Stimulated activated CD8-positive, alpha-beta memory T cell treated with anti-CD3 and anti-CD28 coated beads, Interleukin-15, amount 100 ng/mL, for 24 hours (primary cell): ENCODE results near the gene ENHO.
A peak's percentile ranks its signal among the peaks of the same experiment; 100 is the strongest.
"Not testable (repeated sequence)": the region's sequence is repeated elsewhere in the genome, so short reads cannot be mapped to it uniquely, and the experiment has no call there.

Experiments
- DNase-seq: peaks from one replicate; pipeline ENCODE4 v3.0.0-alpha.2; 2020; ENCODE audit warnings: low read depth

ENHO gene

DNA sequence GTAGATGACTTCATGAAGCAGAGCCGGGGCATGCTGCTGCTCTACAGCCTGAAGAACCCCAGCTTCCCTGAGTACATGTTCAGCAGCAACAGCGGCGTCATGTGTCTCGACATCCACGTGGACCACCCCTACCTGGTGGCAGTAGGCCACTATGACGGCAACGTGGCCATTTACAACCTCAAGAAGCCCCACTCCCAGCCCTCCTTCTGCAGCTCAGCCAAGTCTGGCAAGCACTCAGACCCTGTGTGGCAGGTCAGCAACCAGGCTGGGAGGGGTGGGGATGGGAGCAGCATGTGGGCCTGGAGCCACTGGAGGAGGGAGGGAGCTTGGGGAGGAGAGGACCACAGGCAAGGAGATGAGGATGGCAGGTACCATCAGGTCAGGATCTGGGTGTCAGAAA is 16.2 kb downstream of the ENHO start:
- no peak for DNase-seq

DNA sequence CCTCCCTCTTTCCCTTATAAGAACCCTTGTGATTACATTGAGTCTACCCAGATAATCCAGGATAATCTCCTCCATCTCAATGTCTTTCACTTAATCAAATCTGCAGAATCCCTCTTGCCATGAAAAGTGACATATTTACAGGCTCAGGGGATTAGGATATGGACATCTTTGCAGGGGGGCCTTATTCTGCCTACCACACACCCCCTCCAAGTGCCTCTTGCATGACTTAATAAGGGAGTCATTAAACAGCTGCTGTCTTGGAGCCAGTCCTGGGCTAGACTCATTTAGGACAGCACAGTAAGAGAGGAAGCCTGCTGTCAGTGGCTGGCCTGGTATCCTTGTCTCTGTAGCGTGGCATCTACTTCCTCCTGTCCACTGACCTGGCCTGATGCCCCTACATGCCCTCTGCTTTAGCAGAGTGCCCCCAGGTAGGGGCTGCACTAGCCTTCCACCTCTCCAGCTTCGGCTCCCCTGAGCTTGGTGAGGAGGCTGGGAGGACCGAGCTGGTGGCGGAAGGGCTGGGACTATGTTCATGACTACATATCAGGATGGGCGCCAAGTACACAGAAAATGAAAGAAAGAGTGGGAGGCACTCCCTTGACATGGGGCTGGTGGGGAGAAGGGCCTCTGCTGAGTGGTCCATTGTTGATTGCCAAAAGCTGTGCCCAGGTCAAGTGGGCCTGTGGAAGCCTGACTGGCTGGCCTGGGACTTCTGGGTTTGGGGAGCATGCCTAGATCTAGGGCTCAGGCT is 17.2 kb downstream of the ENHO start:
- no peak for DNase-seq

DNA sequence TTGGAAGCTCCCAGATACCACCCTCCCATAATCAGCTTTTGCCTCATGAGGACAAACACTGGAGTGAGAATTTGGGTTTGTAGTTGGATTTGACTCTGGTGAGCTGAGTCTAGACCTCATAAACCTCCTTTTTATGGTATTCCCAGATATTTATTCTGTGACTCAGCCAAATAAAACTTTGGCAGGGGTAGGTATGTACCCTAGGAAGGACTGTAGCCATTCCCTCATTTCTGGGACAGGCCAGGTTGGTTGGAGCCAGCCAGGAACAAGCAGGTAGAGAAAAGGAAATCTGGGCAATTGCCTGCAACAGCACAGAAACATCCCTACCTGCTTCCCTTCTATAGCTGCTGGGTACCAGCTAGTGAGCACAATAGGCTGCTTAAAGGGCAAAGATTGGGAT is 19.4 kb downstream of the ENHO start:
- DNase-seq: no peak

DNA sequence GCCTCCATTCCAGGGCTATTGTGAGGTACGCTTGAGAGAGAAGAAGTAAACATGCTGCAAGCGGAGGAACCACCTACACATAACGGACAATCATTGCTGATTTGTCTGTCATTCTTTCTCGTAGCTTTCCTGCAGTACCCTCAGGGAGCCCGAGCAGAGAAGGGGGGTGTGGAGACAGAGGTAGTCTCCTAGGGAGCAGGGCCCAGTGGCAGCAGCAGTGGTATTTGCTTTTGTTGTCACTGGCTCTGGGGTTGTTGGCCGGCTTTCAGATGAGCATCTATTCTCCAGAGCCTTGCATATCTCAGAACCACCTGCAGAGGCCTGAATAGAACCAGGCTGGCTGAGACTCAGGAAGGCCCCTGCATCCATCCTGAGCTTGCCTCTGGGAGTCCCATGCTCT is 19.9 kb downstream of the ENHO start:
- no peak for DNase-seq

DNA sequence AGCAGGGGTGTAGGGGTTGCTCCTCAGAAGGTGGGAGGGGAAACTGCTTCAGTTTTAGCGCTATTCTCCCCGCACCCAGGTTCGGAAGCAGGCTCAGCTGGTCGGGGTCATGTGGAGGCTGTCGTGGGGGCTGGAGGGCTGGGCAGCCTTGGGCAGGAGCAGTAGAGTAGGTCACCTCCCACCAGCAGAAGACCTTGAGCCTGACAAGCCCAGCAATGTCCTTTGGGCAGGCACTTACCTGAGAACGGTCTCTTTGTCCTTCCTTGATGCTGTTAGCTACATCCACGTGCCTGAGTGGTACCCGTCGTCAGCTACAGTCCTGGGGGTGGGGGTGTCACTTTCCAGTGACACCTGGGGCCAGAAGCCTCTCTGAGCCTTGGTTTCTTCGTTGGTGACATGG is 20.3 kb downstream of the ENHO start:
- no peak for DNase-seq

DNA sequence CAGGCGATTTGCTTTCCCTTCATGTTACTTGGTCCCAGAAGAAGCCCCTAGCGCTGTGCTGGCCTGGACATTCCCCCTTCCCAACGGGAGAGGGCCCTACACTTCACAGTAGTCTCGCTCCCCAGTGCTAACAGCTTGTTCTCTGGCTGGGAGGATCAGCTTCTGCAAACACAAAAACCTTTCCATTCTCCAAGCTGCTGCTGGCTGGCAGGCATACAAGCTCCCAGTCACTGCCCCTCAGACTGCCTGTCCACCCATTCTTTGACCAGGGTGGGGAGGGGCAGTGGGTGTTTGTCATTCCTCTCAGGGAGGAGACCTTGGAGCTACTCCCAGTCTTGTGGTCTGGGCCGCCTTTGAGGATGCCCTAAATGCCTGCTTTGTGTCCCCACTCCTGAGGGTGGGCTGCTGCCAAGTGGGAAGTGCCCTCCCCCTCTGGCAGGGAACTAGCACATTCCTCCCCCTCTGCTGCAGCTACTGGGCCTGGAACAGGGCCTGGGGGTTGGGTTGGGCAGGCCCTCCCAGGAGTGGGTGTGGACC is 20.8 kb downstream of the ENHO start:
- no peak for DNase-seq

DNA sequence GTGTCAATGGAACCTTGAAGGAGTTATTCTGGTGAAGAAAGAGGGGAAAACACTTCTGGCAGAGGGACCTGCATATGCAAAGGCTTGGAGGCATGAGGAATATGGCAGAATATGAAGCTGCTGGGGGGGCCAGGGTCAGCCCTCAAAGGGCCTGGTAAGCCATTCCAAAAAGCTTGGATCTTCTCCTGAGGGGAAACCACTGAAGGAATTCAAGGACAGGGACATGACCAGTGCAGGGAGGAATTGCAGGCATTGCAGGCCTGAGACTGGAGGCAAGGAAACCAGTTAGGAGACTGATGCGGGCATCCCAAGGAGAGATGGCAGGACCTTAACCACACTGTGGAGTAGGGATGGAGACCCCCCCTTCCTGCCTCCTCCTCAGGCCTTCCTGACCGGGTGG is 21.4 kb downstream of the ENHO start:
- DNase-seq: no peak

DNA sequence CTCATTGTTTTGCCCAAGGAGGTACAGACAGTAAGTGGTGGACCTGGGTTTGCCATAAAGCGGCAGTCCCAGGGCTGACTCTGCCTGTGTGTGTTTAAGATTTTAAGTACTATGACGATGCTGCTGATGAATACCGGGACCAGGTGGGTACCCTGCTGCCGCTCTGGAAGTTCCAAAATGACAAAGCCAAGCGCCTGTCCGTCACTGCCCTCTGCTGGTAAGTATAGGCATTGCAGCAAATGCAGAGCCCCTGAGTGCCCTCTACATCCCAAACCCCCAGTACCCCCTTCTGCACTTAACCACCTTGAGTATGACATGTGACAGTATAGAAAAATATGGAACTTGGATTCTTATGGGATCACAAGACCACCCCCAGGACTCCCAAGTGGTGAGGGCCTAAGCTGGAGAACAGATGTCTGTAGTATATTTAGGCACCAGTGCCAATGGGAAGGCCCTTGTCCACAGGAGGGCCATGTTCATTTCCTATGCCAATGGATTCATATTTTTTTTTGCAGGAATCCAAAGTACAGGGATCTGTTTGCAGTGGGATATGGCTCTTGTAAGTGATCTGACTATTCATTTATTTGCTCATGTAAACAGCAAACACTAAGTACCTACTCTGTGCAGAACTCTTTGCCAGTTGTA is 22.0 kb downstream of the ENHO start:
- peak; percentile 50 for DNase-seq

DNA sequence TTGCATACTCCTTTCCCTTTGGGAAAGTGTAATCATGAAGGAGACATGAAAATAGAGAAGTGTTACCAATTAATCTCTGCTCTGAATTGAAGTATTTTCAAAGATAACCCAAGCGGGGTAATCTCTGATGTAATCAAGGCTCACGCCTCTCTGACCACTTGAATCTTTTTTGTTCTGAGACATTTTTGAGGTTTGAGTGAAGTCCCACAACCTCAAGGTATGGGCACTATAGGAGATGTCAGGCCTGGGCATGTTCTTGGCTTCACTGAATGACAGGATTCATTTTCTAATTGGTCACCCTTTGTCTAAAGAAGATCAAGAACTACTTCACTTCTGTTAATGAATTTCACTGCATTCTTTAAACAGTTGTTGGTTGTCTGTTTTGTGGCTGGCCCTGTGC is 23.7 kb downstream of the ENHO start:
- DNase-seq: no peak

DNA sequence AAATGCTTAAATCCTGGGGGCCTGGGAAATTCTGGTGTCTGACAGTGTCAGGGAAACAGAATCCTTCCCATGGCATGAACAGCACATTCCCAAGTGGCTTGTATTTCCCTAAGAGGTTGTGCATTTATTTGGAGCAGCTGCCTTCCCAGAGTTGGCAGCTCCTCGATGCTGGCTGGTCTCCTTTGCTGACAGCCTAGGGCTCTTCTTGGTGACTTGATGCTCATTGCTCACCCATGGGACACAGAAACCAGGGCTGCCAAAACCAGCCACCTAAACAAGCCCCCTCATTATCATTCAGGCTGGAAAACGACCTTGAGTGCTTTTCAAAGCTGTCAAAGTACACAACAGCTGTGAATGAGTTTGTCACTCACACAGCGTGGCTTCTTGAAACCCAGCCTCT is 24.2 kb downstream of the ENHO start:
- no peak for DNase-seq

DNA sequence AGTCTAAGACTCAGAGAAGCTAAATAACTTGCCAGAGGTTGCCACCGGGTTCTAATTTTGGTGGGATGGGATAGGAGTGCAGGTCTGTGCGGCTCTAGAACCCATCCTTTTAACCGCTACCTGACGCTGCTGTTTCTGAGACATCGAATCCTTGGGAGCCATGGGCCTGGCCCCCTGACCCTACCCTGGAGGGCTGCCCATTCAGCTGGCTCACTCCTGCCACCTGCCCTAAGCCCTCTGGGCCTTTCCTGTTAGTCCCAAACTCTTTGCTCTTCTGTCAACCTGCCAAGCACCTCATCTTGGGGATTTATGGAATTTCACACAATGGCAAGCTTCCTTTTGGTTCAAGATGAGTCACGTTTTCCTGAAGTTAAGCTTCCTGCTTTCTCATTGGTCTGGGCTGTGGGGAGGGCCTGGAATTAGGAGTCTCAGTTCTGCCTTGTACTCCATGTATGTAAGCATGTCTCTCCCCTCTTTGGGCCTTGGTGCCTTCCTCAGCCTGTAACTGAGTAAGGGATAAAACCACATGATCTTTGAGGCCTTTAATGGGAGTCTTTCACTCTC is 26.6 kb downstream of the ENHO start:
- DNase-seq: no peak

DNA sequence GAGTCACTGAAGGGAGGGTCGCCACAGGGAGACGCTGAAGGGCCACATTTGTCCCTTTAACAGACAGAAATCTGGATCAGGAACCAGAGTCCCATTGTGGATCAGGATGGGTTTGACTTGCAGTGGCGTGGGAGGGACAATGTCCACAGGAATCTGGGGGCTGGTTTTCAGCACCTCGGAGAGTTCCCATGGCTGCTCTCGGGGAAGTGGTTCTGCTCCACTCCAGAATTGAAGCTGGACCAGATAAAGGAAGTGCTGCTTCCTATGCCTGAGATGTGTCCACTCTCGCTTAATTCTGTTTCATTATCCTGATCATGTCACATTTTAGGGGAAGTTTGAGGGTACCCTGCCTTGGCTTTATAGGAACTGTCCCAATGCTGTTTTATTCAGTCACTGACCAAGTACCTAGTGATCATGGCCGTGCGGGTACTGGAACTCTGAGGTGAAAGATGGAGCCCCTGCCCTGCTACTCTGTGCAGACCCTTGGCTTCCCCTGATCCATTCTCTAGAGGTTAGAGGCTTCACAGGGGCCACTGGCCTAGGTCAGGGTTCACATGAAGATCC is 28.7 kb downstream of the ENHO start:
- no peak for DNase-seq

DNA sequence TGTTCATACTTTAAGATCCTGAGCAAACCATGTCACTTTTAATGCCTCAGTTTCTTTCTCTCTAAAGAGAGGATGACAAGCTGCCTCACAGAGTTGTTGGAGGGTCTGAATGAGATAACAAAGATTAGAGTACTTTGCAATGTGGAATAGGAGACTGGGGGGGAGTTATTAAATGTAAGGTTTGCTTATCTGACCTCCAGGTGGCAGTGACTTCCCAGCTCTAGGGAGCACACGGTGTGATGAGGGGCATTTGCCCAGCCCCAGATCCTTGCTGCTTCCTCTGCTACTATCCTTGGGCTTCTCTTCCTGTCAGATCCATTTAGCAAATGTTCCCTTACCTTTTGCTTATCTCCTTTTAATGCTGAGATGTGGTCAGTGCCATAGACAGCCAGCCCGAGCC is 30.7 kb downstream of the ENHO start:
- no peak for DNase-seq

DNA sequence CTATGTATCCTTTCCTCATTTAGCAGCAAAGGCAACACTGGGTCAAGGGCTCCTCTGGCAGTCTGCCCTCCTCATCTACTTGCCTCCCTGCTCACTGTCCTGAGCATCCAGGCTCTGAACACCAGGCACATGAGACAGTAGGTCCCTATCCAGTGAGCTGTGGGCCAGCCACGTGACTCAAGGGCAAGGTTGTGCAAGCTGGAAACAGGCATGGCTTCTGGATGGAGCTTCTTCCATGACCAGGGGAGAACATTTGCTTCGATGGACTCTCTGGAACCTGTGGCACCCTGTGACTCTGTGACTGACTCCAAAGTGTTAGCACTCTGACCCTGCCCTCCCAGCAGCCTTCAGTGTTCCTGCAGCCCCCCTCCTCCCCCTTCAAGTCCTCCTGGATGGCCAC is 31.2 kb downstream of the ENHO start:
- no peak for DNase-seq

DNA sequence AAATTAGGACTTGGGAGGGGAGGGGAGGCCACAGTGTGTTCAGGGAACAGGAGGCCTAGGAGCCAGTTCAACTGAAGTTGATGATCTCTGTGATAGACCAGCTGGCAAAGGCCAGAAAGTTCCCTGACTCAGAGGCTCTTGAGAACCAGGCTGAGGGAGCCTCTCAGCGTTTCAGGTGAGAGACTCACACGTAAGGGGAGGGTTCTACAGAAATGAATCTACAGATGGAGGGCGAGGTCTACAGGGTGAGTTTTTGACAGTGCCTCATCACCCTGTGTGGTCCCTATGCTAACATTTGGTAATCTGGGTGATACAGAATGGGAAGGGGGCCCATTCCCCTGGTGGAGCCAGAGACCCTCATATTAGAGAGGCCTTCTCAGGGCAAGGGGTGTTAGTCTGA is 32.0 kb downstream of the ENHO start:
- no peak for DNase-seq

DNA sequence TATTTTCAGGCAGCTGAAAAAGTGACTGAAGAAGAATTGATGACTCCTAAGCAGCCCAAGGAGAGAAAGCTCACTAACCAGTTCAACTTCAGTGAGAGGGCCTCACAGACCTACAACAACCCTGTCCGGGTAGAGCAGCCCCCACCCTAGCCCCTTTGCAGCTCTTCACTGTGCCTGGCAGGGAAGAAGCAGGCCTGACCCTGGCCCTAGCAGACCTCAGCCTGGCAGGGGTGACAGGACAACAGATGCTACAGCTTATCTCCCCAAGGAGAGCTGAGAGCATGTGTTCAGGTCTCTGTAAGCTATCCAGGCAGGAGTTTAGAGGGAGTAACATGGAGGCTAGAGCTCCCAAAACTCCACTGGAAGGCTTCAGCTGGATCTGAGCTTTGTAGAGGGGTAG is 32.4 kb downstream of the ENHO start:
- DNase-seq: no peak

DNA sequence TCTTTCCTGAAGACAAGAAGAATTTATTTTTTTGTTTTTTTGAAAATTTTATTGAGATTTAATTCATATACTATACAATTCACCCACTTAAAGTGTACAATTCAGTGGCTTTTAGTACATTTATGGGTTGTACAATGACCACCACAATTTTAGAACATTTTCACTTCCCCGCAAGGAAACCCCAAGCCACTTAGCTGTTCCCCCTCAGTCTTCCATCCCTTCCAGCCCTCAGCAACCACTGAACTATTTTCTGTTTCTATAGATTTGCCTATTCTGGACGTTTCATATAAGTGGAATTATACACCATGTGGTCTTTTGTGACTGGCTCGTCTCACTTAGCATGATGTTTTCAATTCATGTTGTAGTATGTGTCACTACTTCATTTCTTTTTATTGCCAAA is 36.2 kb downstream of the ENHO start:
- no peak for DNase-seq

DNA sequence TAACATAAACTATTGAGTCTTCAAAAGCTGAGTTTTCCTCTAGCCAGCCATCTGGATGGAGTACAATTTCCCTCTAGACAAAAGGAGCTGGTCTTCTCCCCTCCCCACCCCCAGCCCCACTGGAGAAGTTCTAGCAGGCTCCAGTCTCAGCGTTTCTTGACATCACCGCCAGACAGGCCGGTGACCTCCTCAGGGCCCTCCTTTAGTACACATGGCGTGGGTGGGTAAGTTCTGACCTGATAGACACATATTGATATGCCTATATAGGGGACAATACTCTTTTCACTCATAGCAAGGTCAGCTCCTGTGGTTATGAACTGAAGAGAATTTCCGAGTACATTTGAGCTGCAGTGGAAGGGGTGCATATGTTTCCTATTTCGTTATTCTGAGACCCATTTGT is 37.0 kb downstream of the ENHO start:
- DNase-seq: no peak

DNA sequence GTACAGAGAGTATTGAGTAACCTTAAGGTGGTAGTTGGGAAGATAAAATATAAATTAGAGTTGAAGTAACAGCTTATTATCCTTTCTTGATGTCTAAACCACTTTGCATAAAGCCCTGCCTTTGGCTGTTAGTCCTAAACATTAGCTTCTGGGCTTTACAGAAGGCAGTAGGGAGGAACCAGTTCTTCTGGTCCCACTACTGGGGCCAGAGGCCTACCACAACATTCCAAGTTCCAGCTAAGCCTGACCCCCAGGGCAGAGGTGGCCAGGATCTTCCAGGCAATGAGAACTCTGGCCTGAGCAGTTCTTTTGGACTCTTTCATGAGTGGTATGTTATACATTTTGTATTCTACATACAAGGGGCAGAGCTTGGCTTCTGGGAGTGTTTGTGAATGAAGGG is 38.1 kb downstream of the ENHO start:
- DNase-seq: no peak

DNA sequence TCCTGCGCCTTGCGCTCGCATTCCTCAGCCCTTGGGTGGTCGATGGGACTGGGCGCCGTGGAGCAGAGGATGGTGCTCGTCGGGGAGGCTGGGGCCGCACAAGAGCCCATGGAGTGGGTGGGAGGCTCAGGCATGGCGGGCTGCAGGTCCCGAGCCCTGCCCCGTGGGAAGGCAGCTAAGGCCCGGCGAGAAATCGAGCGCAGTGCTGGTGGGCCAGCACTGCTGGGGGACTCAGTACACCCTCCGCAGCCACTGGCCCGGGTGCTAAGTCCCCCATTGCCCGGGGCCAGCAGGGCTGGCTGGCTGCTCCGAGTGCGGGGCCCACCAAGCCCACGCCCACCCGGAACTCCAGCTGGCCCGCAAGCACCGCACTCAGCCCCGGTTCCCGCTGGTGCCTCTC is 40.0 kb downstream of the ENHO start:
- DNase-seq: not testable (repeated sequence)

DNA sequence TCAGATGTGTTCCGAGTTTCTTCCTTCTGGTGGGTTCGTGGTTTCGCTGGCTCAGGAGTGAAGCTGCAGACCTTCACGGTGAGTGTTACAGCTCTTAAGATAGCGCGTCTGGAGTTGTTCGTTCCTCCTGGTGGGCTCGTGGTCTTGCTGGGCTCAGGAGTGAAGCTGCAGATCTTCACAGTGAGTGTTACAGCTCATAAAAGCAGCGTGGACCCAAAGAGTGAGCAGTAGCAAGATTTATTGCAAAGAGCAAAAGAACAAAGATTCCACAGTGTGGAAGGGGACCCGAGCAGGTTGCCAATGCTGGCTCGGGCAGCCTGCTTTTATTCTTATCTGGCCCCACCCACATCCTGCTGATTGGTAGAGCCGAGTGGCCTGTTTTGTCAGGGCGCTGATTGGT is 41.2 kb downstream of the ENHO start:
- DNase-seq: not testable (repeated sequence)

DNA sequence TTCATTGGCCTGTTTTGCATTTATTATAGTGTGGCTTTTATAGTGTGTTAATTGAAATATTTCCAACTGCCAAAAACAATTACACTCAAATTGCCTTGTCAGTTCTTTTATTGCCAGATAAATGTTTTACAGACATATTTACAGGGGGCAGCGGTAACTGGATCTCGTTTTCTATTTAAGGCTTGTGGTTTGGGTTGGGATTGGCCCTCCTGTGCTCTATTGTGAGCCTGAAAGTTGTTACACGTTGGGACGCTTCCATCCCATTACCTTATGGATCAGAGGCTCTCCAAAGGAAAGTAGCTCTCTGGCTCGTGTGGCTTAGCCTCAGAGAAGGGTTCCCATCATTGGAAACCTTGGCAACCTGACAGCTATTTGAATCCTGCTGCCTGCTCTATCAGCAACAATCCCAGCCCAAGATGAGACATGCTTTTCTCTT is 43.3 kb downstream of the ENHO start:
- DNase-seq: no peak

DNA sequence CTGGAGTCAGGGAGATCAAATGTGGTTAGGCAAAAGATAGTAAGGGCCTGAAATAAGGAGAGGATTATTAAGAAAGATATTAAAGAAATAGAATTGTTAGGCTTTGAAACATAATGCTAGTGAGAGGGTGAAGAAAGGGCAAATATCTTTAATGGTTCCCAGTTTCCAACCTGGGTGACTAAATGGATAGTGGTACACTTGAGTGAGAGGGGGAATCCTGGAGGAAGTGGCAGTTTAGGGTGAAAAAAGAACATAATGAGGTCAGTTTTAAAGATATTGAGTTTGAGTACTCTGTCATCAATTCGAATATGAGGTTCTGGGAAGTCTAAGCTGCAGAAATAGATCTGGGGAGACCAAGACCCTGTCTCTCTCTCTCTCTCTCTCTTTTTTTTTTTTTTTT is 45.2 kb downstream of the ENHO start:
- DNase-seq: no peak
